PC-3 (cell line): ENCODE measurements around the gene JPH4.

ENCODE experiments used
- CTCF ChIP-seq: fragments of 300-600 bp; sonication (generic); conservative IDR thresholded peaks from 2 replicates; pipeline ENCODE4 v1.5.1; 2017; ENCODE audit warnings: antibody characterized with exemption, low read depth, mild to moderate bottlenecking, low read length
- EZH2 ChIP-seq: fragments of 300-600 bp; sonication (generic); IDR thresholded peaks from one replicate; pipeline ENCODE4 v1.6.1; 2017; ENCODE audit warnings: antibody characterized with exemption, mild to moderate bottlenecking, low read length; ENCODE audit not compliant: unreplicated experiment

- TF ChIP-seq CTCF (no peak), EZH2 (no peak)
These were observed 23.2 kb upstream of the JPH4 start for GRCh38 chr14:23601845-23602180.
